K562 (cell line): Measurements from ENCODE around the gene IGSF23.

Source experiments
- ATF2 ChIP-seq: sonication (generic); formaldehyde crosslinking; IDR thresholded peaks from 2 replicates; pipeline ENCODE4 v1.8.1; 2022; ENCODE audit warnings: missing genetic modification reagents
- CEBPZ ChIP-seq: fragments of 150-350 bp; IDR thresholded peaks from 2 replicates; pipeline ENCODE4 v1.6.1; 2014; ENCODE audit warnings: low read depth, mild to moderate bottlenecking, low read length, borderline replicate concordance
- CREM ChIP-seq: IDR thresholded peaks from 2 replicates; pipeline ENCODE4 v1.6.1; 2014; ENCODE audit warnings: antibody characterized with exemption, low read depth
- CTCF ChIP-seq, 3 experiments: IDR thresholded peaks in 2 of 3; conservative IDR thresholded peaks in 1 of 3; 2 replicates each; pipeline ENCODE4 v1.5.1; 2011 to 2012; ENCODE audit warnings: low read length in 3 of 3, mild to moderate bottlenecking in 3 of 3, control low read depth in 2 of 3, improper control_type of control experiment in 1 of 3, inconsistent platforms in 1 of 3, low read depth in 1 of 3, mixed read lengths in 1 of 3, moderate library complexity in 1 of 3; ENCODE audit not compliant: insufficient read depth in 2 of 3
- EGR1 ChIP-seq: fragments of 450-650 bp; conservative IDR thresholded peaks from 2 replicates; pipeline ENCODE4 v1.6.1; 2017; ENCODE audit warnings: mild to moderate bottlenecking
- EP300 ChIP-seq: IDR thresholded peaks from 2 replicates; pipeline ENCODE4 v1.6.1; 2012; ENCODE audit warnings: low read length, improper control_type of control experiment
- ETV6 ChIP-seq, 3 experiments: fragments of 150-350 bp in 1 of 3; sonication (generic) in 1 of 3; formaldehyde crosslinking in 1 of 3; IDR thresholded peaks; 2 replicates each; pipeline versions ENCODE4 v1.6.1 to v1.8.0; 2014 to 2022; ENCODE audit warnings: borderline replicate concordance in 2 of 3, low read depth in 2 of 3, antibody characterized with exemption in 1 of 3, low read length in 1 of 3, mild to moderate bottlenecking in 1 of 3, missing genetic modification reagents in 1 of 3
- SMC3 ChIP-seq: conservative IDR thresholded peaks from 2 replicates; pipeline ENCODE4 v1.6.1; 2011; ENCODE audit warnings: low read depth, low read length, improper control_type of control experiment; ENCODE audit not compliant: insufficient read depth

- TF ChIP-seq EP300 (no peak), CREM (no peak), ETV6 (IDR thresholded peaks at IDR 0.05; ENCODE audit: borderline replicate concordance in 1 of 2, low read depth in 2 of 2, low read length in 1 of 2) (no peak), ETV6 (CRISPR knock-in tag; IDR thresholded peaks at IDR 0.05; ENCODE audit: borderline replicate concordance) (no peak), SMC3 (no peak), CEBPZ (no peak), ATF2 (CRISPR knock-in tag) (no peak), CTCF (IDR thresholded peaks at IDR 0.05 in 2 of 3, conservative IDR thresholded peaks at IDR 0.05 in 1 of 3; ENCODE audit: insufficient read depth in 2 of 3, low read depth in 1 of 3, low read length in 3 of 3) (no peak), EGR1 (no peak)
These were observed 3.9 kb downstream of the IGSF23 start for GRCh38 chr19:44617110-44617880.
